ENCODE data around the gene NFATC1.
"Not testable (repeated sequence)": the region's sequence is repeated elsewhere in the genome, so short reads cannot be mapped to it uniquely, and the experiment has no call there.

NFATC1 gene

DNA sequence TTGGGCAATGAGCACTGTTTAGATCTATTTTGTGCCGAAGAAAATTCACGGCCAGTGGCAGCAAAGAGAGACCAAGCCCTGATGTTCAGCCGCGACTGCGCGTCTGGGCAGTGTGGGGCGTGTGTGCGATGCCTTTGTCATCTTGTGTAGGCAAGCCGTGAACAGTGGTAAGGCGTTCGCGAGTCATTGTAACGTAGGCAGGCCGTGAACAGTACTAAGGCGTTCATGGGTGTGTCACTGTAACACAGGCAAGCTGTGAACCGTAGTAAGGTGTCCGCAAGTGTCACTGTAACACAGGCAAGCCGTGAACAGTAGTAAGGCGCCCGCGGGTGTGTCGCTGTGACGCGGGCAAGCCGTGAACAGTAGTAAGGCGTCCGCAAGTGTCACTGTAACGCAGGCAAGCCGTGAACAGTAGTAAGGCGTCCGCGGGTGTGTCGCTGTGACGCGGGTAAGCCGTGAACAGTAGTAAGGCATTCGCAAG, 99.9 kb downstream of the NFATC1 start:
- DNase-seq = no peak

DNA sequence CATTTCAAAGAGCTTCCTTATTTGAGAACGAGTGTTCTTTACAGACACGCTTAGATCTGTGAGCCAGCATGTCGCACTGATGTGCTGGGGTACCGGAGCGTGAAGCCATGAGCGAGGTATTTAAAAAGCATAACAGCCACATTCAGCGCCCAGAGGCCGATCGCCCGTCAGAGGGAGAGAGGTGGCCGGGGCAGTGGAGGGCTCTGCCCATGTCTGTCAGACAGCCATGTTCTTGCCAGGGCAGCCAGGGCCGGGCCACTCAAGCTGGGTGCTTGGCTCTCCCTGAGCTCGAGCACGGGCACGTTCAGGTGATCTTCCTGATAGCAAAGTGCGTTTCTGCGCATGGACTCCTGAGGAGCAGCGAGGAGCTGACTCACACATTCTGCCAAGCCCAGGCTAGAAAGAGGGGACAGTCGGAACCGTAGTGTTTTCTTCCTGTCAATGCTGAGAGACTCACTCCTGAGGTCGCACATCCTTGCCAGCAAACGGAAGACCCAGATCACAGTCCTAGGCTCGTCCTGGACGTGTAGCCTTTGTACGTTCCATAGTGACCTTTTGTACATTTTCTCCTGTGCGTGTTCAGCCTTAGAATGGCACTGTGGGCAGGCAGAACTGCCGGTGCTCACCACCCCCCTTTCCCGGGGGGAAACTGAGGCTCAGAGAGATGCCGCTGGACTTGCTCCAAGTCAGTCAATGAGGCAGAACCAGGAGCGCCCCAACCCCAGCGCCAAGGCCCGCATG, 100.7 kb downstream of the NFATC1 start:
- no peak for DNase-seq

DNA sequence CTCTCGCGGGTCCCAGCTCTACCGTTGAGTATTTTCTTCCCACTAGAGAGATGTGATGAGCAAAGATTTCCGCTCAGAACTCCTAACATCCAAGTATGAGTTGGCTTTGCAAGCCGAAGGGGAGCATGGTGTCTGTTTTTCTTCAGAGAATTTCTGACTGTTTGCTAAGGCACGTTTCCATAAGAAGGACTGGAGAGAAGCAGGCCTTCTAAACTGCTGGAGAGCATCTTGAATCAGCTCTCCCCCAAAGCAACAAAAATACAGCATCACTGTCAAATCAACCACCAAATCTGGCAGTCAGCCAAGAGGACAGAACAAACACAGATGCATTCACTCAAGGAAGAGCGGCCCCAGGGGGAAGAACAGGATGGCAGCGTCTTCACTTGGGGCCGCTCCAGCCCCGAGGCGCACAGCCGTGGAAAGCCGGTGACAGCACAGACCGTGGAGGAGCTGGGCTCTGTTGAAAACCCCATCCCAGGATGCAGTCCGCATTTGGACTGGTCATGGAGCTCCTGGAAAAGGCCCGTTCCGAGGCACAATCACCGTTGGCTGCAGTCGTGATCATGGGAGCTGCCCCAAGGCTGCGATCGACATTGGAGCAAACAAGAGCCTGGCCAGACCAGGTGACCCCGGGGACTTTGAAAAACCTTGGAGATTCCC, 101.4 kb downstream of the NFATC1 start:
- DNase-seq = no peak

DNA sequence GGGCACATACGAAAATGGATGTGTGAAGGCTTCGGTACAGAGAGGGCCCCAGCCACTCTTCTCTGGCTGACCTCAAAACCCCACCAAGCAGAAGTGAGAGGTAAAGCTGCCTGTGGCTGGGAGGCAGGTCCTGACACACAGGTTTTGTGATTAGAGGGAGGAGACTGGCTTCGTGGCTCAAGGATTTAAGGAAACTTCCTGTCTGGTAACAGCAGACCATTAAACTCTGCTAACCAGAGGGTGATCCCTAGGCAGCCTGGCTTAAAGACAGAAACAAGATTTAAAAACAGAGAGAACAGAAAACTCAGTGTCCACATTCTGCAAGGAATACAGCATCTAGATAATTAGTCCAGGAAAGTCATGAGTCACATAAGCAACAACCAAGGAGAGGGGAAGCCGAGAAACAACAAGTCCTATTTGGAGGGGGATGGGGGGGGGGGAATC, 101.9 kb downstream of the NFATC1 start:
- no peak for DNase-seq

DNA sequence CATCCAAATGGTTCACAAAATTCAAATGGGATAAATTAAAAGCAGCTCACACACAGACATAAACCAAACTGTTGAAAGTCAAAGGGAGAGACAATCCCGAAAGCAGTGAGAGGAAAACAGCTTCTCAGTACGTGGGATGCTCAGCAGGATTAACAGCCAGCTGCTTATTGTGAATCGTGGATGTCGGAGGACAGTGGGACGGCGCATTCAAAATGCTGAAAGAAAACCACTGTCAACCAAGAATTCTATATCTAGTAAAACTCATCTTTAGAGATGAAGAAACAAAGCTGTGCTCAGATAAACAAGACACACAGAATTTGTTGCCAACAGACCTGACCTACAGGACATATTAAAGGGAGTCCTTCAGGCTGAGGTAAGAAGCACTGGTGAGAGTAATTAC, 102.9 kb downstream of the NFATC1 start:
- no peak for DNase-seq

DNA sequence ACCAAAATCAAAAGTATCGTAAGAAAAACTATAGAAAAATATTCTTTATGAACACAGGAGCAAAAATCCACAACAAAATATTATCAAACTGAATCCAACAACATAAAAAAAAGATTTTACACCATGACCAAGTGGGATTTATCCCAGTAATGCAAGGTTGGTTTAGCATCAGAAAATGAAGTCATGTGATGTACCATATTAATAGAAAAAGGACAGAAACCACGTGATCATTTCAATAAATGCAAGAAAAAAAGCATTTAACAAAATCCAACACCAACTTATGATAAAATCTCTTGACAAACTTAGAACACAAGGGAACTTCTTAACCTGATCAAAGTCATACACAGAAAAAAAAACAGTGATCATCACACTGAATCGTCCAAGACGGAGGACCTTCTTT, 105.3 kb downstream of the NFATC1 start:
- DNase-seq = no peak

DNA sequence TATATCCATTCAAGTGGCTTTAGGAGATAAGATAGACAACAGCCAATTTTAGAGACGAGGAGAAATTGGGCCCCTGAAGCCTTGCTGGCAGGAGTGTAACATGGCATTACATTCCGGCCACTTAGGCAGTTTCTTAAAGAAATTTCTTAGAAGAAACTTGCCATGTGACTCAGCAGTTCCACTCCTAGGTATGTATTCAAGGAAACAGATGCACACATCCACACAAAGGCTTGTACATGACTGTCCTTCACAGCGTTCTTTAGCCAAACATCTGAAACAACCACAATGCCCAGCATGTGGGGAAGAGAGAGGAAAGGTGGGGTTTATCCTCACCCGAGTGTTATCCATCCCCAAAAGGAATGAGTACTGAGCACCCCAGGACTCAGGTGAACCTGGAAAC, 107.1 kb downstream of the NFATC1 start:
- DNase-seq = no peak

DNA sequence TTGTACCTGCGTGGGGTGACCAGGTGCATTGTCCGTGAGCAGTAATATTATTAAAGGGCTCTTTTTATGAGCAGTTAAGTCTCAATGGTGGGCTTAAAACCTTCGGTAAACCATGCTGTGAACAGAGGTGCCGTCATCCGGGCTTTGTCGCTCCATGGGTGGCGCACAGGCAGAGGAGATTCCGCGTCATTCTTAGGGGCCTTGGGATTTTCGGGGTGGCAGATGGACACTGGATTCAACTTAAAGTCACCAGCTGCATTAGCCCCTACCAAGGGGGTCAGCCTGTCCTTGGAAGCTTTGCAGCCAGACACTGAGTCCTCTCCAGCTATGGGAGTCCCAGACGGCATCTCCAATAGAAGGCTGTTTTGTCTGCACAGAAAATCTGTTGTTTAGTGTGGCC, 107.7 kb downstream of the NFATC1 start:
- DNase-seq = no peak

DNA sequence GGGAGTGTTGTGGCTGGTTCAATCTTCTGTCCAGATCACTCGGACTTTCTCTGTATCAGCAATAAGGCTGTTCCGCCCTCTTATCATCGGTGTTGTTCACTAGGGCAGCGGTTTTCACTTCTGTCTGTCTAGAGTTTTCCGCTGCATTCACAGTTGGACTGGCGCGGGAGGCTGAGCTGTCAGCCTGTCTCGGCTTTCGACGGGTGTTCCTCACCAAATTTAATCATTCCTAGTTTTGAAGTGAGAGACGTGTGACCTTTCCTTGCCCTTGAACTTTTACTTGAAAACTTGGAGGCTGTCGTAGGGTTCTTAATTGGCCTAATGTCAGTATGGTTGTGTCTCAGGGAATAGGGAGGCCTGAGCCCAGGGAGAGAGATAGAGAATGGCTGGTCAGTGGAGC, 108.3 kb downstream of the NFATC1 start:
- no peak for DNase-seq

DNA sequence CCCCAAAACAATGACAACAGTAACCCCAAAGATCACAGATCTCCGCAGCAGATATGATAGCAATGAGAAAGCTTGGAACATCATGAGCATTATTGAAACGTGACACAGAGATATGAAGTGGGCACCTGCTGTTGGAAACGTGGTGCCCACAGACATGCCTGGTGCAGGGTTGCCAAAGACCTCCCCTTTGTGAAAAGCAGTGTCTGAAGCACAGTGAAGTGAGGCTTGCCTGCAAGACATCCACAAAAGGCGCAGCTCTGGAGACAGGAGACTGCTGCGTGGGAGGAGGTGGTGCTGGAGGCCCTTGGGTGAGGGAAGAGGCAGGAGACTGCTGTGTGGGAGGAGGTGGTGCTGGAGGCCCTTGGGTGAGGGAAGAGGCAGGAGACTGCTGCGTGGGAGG, 108.8 kb downstream of the NFATC1 start:
- DNase-seq = not testable (repeated sequence)

DNA sequence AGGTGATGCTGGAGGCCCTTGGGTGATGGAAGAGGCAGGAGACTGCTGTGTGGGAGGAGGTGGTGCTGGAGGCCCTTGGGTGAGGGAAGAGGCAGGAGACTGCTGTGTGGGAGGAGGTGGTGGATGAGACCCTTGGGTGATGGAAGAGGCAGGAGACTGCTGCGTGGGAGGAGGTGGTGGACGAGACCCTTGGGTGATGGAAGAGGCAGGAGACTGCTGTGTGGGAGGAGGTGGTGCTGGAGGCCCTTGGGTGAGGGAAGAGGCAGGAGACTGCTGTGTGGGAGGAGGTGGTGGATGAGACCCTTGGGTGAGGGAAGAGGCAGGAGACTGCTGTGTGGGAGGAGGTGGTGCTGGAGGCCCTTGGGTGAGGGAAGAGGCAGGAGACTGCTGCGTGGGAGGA, 109.7 kb downstream of the NFATC1 start:
- not testable (repeated sequence) for DNase-seq

DNA sequence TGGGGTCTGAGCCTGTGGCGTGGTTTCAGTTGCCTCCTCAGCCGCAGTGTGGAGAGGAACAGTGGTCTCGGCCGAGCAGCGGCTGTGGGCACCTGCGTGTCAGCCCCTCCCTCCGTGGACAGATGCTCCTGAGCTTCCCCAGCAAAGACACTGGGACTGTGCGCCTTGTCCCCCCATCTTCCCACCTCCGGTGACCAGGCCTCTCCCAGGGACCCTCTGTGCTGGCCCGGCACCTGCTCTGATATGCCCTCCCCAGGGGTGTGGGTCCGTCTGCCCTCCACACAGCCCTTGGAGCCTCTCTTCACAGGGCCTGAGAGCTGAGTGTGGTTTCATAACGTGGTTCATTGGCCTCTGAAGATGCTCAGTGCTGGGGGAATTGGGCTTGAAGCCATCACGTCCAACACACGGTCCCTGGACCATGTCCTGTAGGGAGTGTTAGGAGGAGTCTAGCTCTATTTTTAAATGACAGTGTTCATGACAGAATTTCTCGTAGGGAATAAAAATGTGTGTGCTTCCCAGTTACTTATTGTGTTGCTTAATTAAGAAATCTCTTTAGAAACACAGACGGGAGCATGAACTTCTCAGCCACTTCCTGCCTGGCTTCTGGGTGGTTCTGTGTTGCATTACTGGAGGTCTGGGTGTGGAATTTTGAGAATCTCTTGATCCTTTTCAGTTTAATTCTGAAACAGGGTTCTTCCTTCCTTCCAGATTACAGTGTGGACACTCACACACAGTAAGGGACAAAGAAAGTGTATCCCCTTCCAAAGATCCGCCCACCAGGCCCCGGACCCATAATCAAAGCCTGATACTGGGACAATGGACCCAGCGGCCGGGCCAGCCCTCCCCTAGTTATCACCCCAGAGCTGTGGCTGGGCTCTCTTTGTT, 110.7 kb downstream of the NFATC1 start:
- no peak for DNase-seq

DNA sequence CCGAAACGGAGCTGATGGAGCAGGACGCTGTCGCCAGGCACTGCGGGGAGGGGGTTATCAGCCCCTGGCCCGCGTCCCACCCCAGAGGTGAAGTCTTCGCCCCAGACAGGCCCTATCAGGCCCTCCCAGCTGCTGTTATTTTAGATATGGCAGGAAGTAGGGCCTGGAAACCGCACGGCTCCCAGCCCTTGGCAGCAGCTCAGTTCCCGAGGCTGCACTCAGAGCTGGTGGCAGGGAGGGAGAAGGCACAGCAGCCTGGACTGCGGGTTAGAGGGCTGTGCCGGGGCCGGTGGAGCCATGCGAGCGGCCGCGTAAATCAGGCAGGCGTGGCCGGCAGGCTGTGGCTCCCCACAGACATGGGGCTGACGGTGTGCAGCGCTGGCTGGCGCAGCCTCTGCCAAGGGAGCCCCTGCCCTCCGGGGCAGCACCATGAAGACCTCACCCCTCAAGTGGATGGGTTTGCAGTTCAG, 111.4 kb downstream of the NFATC1 start:
- no peak for DNase-seq

DNA sequence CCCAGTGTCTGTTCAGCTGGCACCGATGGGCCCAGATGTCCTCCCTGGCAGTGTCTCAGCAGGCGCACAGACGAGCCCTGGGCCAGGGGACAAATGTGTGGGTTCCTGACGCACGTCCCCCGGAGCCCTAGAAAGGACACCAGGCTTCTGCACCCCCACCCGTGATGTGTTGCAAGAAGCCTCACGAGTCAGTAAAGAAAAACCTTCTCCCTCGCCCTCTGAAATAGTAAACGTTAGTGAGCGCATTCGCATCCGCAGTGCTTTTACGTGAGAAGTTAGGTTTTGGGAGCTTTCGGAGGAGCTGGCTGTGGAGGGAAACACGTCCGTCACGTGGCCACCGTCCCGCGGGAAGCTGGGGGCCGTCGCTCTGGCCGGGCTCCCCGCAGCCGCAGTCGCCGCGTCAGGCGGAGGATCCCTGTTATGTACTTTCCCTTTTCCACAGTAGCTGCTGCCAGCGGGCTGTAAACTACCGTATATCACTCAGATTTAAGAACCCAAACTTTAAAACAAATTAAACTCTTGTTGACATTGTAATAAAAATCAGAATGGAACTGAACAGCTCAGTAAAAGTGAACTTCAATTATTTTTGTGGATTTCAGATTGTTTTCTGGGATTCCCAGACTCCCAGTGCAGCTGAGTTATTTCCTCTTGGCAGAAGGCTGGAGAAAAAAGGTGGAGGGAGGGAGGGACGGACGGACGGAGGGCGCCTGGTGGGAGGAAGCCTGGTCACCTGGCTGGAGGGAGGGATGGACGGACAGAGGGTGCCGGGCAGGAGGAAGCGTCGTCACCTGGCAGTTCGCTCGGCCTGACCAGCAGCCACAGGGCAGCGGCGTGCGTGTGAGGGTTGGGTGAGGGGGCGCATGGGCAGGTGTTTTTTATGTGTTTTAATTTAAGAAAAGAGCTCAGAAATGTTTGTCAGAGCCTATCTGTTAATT, 112.1 kb downstream of the NFATC1 start:
- DNase-seq = no peak

DNA sequence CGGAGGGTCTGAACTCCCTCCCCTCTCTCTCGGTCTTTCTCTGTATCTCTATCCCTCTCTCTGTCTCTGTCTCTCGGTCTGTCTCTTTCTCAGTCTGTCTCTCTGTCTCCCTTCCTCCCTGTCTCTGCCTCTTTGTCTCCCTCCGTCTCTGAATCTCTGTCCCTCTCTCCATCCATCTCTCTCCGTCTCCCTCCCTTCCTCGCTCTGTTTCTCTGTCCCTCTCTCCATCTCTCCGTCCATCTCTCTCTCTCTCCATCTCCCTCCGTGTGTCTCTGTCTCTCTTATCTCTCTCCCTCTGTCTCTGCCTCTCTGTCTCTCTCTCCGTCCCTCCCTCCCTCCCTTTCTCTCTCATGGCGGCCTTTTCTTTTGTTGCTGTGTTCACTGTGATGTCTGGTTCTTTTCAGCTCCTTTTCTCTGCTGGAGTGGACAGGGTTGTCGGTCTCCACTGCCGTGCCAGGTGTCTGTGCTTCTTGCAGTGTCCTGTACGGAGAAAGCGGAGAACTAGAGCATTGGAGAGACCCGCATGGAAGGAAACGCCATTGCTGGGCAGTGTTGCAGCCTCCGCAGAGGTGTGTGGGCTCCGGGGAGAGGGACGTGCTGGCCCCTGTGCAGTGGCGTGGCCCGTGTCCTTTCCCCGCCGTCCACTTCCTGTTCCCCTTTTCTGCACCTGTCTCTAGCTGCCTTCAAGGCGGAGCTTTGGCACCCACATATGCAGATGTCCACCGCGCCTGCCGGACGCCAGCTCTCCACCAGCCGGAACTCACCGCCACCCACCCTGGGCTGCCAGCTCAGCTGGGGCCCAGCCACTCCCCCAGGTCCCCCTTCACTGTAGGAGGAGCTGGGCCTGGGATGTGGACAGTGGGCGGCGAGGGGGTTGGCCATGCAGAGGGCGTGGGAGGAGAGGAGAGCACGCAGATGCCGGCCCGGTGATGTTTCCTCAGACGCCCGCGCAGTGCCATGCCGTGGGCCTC, 113.1 kb downstream of the NFATC1 start:
- no peak for DNase-seq

DNA sequence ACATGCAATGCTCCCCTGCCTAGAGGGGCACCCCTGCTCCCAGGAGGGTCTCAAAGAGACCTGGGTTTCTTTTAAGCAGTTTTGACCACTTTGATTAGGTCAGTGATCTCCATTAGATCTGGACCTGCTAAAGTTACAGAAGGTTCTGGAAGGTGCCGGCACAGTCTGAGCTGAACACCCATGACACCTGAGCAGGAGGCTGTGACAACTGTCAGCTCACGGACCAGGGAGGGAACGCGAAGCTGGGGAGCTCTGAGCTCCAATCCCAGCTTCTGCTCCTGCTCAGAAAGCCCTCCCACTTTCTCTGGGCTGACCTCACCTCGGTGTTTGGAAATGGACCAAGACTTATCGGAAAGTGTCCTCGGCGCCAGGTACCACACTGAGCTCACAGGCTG, 113.8 kb downstream of the NFATC1 start:
- no peak for DNase-seq

DNA sequence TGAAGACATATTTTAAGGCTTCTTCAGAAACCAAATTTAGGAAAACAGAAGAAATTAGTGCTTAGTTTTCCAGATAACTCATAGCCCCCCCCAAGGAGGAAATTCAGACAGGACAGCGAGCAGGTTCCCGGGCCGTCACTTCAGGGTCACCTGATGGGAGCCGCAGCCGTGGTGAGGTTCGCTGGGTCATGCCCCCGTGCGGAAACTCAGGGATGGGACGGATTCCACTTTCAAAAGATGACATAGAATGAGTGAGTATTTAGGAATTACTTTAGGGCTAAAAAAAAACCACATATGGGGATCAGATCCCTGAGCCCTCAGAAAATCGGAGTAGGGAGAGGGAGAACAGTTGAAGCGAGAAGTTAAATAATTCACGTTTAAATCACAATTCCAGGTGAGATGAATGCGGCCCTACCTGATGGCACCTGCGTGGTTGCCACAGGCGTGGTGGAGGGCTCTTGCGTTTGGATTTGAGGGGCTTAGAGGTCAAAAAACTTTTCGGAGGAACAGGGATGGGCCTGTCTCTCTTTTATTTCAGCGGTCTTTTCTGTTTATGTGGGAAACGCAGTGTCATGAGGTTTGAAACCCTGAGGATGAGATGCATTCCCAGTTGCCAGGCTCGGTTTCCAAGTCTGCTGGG, 114.4 kb downstream of the NFATC1 start:
- DNase-seq = no peak

DNA sequence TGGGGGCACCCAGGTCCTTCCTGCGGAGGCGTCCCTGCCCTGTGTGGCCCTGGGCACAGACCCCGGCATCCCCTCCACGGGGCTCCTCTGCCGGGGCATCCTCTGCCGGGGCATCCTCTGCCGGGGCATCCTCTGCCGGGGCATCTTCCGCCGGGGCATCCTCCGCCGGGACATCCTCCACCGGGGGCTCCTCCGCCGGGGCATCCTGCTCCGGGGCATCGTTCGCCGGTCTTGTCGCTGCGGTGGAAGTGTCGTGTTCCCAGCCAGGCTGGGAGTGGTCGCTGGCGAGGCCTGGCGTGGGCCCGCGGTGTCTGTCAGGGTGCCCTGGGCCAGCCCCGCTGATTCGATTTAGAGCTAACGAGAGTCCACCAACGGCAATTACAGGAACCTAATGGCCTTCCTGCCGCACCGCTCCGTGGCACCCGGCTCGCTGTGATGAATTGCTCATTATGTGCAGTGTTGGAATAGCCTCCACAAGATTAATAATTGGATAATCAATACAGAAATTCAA, 115.1 kb downstream of the NFATC1 start:
- no peak for DNase-seq

DNA sequence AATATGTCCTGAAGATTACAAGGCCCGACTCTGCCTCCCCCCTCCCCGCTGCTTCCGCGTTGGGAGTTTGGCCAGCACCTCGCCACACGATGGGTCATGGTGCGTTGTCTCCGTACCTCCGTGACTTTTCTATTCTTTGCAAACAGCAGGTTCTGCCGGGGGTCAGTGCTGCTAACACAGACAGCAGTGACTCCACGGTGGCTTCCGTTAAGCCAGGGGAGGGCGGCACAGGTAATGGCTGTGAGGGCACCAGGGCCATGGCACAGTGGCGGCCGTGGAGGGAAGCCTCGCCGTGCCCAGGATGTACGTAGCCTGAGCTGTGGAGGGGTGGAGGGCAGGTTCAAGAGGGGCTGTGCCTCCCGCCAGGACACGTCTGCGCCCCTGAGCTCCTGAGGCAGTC, 115.5 kb downstream of the NFATC1 start:
- no peak for DNase-seq

DNA sequence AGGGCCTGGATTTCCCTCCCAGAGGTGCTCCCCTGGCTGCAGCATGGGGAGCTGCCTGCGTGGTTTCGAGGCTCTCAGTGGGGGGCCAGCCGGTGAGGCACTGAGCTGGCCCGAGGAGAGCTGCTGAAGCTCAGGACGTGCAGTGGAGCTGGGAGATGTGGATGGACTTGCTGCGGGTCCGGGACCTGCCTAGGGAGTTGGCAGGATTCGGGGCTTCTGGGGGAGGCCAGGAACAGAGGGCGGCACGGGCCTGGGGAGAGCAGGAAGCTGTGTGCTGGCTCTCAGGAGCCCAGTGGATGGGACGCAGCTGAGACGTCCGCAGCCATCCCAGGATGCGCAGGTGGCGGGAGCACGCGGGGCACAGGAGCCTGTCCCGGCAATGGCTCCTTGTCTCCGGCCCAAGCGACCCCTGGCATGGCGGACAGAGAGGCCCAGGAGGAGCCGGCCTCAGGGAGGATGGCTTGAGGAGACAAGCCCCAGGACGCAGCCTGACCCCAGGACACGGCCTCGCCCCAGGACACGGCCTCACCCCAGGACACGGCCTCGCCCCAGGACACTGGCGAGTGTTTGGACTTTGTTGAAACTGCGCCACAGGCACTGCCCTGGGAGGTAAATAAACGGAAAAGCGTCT, 116.1 kb downstream of the NFATC1 start:
- no peak for DNase-seq
